ENCODE data around the gene MYPN. TPM values are rescaled to one million over a fixed set of nuclear protein-coding genes. Genes with fewer than 3 reads are reported as not detected.

The MYPN gene
- total RNA-seq, 1 experiment from 2014 or later: 0.37 TPM

DNA sequence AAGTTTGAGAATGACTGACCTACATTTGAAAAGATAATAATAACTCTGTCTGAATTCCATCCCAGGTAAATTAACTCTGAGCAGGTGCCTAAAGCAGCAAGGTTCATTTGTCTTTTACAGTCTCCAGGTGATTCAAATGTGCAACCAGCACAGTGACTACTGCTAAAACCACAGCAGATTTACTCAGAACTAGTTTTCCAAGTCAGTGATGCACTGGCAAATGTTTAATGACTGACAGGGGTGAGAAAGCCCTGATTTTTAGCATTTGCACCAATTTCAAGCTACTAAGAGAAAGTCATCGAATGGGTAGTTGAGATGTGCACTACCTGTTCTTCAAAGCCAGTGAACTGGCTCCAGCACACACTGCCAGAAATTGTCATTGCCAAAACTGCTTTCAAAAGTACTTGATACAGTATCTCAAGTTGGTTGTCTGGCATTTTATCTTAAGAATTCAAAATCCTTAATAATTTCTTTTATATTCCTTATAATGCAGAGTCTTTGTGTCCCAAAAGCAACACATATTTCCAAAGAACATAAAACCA is 62.3 kb downstream of the MYPN start:
- H3K4me3 Mint-ChIP-seq (ENCODE audit: unreplicated experiment): no peak overlapping the region

DNA sequence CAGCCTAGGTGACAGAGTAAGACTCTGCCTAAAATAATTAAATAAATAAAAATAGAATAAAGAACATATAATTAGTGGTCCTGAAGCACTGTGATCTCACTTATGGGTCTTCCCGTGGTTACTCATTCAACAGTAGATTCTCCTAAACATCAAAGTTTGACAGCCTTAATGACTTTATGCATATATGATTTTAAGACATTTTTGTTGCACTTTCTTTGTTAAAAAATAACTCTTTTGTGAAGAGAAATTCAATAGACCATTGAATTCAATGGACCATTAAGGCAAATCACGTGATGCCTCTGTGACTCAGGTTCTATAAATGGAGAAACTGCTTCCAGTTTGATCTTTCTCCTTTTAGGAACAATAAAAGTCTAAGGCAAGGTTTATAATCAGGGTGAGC is 63.0 kb downstream of the MYPN start:
- H3K27ac Mint-ChIP-seq (ENCODE audit: low read depth, unreplicated experiment): no peak overlapping the region
- intact Hi-C loops (cut with micrococcal nuclease): no loop called here
- no TSS peak for BruUV-seq (replicated peaks)
- H3K27me3 Mint-ChIP-seq (ENCODE audit: insufficient read depth, unreplicated experiment): no peaks in the 10 kb centered on the region
- H3K36me3 Mint-ChIP-seq (ENCODE audit: insufficient read depth, unreplicated experiment): no peaks in the 10 kb centered on the region
- ChIA-PET POLR2A (no interaction called here), CTCF (interaction anchor here (0.7 kb wide), 1 partner anchor 109 kb away, joined by 3 read pairs; no protein-coding TSS in a partner anchor)
- H3K4me3 Mint-ChIP-seq (ENCODE audit: unreplicated experiment): no peak overlapping the region
- no peaks in the 10 kb centered on the region for H3K9me3 Mint-ChIP-seq (ENCODE audit: unreplicated experiment)
- no peak for DNase-seq (ENCODE audit: unreplicated experiment)
- H3K4me1 Mint-ChIP-seq (ENCODE audit: insufficient read depth, unreplicated experiment): no peaks in the 10 kb centered on the region
- TF ChIP-seq, protein P1, sequence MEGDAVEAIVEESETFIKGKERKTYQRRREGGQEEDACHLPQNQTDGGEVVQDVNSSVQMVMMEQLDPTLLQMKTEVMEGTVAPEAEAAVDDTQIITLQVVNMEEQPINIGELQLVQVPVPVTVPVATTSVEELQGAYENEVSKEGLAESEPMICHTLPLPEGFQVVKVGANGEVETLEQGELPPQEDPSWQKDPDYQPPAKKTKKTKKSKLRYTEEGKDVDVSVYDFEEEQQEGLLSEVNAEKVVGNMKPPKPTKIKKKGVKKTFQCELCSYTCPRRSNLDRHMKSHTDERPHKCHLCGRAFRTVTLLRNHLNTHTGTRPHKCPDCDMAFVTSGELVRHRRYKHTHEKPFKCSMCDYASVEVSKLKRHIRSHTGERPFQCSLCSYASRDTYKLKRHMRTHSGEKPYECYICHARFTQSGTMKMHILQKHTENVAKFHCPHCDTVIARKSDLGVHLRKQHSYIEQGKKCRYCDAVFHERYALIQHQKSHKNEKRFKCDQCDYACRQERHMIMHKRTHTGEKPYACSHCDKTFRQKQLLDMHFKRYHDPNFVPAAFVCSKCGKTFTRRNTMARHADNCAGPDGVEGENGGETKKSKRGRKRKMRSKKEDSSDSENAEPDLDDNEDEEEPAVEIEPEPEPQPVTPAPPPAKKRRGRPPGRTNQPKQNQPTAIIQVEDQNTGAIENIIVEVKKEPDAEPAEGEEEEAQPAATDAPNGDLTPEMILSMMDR (IDR thresholded peaks at IDR 0.05; ENCODE audit: unreplicated experiment): no peak

More for the DNA sequence above, 62.3 kb downstream of the MYPN start:
- Mint-ChIP-seq H3K4me1 (ENCODE audit: insufficient read depth, unreplicated experiment) (no peaks in the 10 kb centered on the region), H3K36me3 (ENCODE audit: insufficient read depth, unreplicated experiment) (no peaks in the 10 kb centered on the region), H3K27ac (ENCODE audit: low read depth, unreplicated experiment) (no peak overlapping the region), H3K9me3 (ENCODE audit: unreplicated experiment) (no peaks in the 10 kb centered on the region), H3K27me3 (ENCODE audit: insufficient read depth, unreplicated experiment) (no peaks in the 10 kb centered on the region)
- intact Hi-C loops (cut with micrococcal nuclease): no loop called here
- no TSS peak for BruUV-seq (replicated peaks)
- DNase-seq (ENCODE audit: unreplicated experiment): no peak
- TF ChIP-seq, protein P1 (IDR thresholded peaks at IDR 0.05; ENCODE audit: unreplicated experiment): no peak
- ChIA-PET CTCF (no interaction called here), POLR2A (no interaction called here)

DNA sequence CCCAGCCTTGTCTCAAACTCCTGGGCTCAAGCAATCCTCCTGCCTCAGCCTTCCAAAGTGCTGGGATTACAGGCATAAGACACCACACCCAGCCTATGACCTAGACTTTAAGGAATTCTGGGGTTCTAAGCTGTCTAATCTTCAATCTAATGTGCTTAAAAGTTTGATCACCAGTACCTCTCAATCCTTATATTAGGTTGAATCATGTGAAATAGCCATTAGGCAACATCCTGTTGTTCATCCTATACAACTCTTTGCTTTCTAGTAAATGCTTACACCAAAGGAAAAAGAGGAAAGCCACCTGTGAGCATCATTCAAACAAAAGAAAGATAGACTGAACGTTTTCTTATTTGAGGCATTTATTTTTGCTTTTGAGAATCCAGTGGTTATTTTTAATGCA is 66.7 kb downstream of the MYPN start:
- Mint-ChIP-seq H3K9me3 (ENCODE audit: unreplicated experiment) (no peaks in the 10 kb centered on the region), H3K36me3 (ENCODE audit: insufficient read depth, unreplicated experiment) (no peaks in the 10 kb centered on the region), H3K4me3 (ENCODE audit: unreplicated experiment) (no peak overlapping the region), H3K27ac (ENCODE audit: low read depth, unreplicated experiment) (no peak overlapping the region), H3K4me1 (ENCODE audit: insufficient read depth, unreplicated experiment) (no peaks in the 10 kb centered on the region), H3K27me3 (ENCODE audit: insufficient read depth, unreplicated experiment) (no peaks in the 10 kb centered on the region)
- TF ChIP-seq, protein P1 (IDR thresholded peaks at IDR 0.05; ENCODE audit: unreplicated experiment): no peak
- intact Hi-C loops (cut with micrococcal nuclease): no loop called here
- BruUV-seq (replicated peaks): no TSS peak
- ChIA-PET CTCF (interaction anchor here (1.2 kb wide), 1 partner anchor 19 kb away, joined by 3 read pairs; no protein-coding TSS in a partner anchor), POLR2A (no interaction called here)
- DNase-seq (ENCODE audit: unreplicated experiment): no peak

DNA sequence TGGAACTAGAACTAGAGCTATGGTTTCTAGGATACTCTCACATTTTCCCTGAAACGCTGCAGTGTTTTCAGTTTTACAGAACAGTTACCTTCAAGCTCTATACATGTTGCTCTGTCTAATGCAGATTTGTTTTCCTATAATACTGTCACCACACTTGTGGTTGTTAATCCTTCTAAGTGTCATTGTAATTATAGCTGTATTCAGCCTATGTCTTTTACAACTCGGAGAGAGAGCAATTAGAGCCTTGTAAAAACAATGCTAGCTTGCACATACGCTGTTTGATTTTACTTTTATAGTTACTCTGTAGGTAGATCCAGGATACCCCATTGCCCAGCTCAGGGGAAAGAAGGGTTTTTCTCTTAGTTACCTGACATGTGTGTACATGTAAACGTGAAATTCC is 67.5 kb downstream of the MYPN start:
- H3K4me1 Mint-ChIP-seq (ENCODE audit: insufficient read depth, unreplicated experiment): no peaks in the 10 kb centered on the region
- no peak for DNase-seq (ENCODE audit: unreplicated experiment)
- TF ChIP-seq, protein P1 (IDR thresholded peaks at IDR 0.05; ENCODE audit: unreplicated experiment): no peak
- ChIA-PET CTCF (interaction anchor here (0.5 to 1.3 kb wide), 5 partner anchors 20 to 361 kb away, joined by 3 to 4 read pairs (median 3); no protein-coding TSS in a partner anchor), POLR2A (interaction anchor here (0.5 to 1.0 kb wide), 2 partner anchors 9 to 155 kb away, joined by 3 to 4 read pairs; no protein-coding TSS in a partner anchor)
- intact Hi-C loops (cut with micrococcal nuclease): no loop called here
- BruUV-seq (replicated peaks): no TSS peak
- no peaks in the 10 kb centered on the region for H3K9me3 Mint-ChIP-seq (ENCODE audit: unreplicated experiment)
- no peak overlapping the region for H3K27ac Mint-ChIP-seq (ENCODE audit: low read depth, unreplicated experiment)
- H3K27me3 Mint-ChIP-seq (ENCODE audit: insufficient read depth, unreplicated experiment): no peaks in the 10 kb centered on the region
- H3K4me3 Mint-ChIP-seq (ENCODE audit: unreplicated experiment): no peak overlapping the region
- H3K36me3 Mint-ChIP-seq (ENCODE audit: insufficient read depth, unreplicated experiment): no peaks in the 10 kb centered on the region

Measured in MCF 10A (cell line).